ENCODE measurements around the gene RAD51D.
"Not testable (repeated sequence)": the region's sequence is repeated elsewhere in the genome, so short reads cannot be mapped to it uniquely, and the experiment has no call there.

Gene RAD51D

GRCh38 chr17:35127751-35128514 lies 8.3 kb upstream of the RAD51D start:
- no peak for TF ChIP-seq ZNF274 (IDR thresholded peaks at IDR 0.05; ENCODE audit: low read depth, low read length)
- H3K4me3 ChIP-seq (ENCODE audit: low read length) = no peak overlapping the region

- TF ChIP-seq ZNF274 (IDR thresholded peaks at IDR 0.05; ENCODE audit: low read depth, low read length) = no peak
- no peak within 1 kb of the TSS for H3K4me3 ChIP-seq (ENCODE audit: low read length)
Measured at GRCh38 chr17:35121315-35121714, 1.7 kb upstream of the RAD51D start, which contains the start of gene FNDC8. Gene FNDC8, plus strand, starts transcription at chr17:35121615. Its CDS starts 79 bp downstream, at chr17:35121694.

- H3K4me3 ChIP-seq (ENCODE audit: low read length) = peak overlapping the region; percentile 78; the same call in 1 of the 2 replicates
- no peak for TF ChIP-seq ZNF274 (IDR thresholded peaks at IDR 0.05; ENCODE audit: low read depth, low read length)
Measured at GRCh38 chr17:35117984-35118383, 1.7 kb downstream of the RAD51D start.

GRCh38 chr17:35116845-35117244 lies 2.8 kb downstream of the RAD51D start:
- H3K4me3 ChIP-seq (ENCODE audit: low read length) = no peak overlapping the region
- no peak for TF ChIP-seq ZNF274 (IDR thresholded peaks at IDR 0.05; ENCODE audit: low read depth, low read length)

- H3K4me3 ChIP-seq (ENCODE audit: low read length) = not testable (repeated sequence)
Measured at GRCh38 chr17:35110791-35111190, 8.9 kb downstream of the RAD51D start.

GRCh38 chr17:35104844-35105450 lies 14.7 kb downstream of the RAD51D start:
- no peak overlapping the region for H3K4me3 ChIP-seq (ENCODE audit: low read length)
- no peak for TF ChIP-seq ZNF274 (IDR thresholded peaks at IDR 0.05; ENCODE audit: low read depth, low read length)

- no peak for TF ChIP-seq ZNF274 (IDR thresholded peaks at IDR 0.05; ENCODE audit: low read depth, low read length)
- no peak overlapping the region for H3K4me3 ChIP-seq (ENCODE audit: low read length)
Measured at GRCh38 chr17:35103271-35103670, 16.4 kb downstream of the RAD51D start.

- no peak overlapping the region for H3K4me3 ChIP-seq (ENCODE audit: low read length)
- TF ChIP-seq ZNF274 (IDR thresholded peaks at IDR 0.05; ENCODE audit: low read depth, low read length) = no peak
Measured at GRCh38 chr17:35101725-35102124, 17.9 kb downstream of the RAD51D start.

GRCh38 chr17:35101036-35101435 lies 18.6 kb downstream of the RAD51D start:
- H3K4me3 ChIP-seq (ENCODE audit: low read length) = no peak overlapping the region
- TF ChIP-seq ZNF274 (IDR thresholded peaks at IDR 0.05; ENCODE audit: low read depth, low read length) = no peak

- no peak for TF ChIP-seq ZNF274 (IDR thresholded peaks at IDR 0.05; ENCODE audit: low read depth, low read length)
- H3K4me3 ChIP-seq (ENCODE audit: low read length) = no peak overlapping the region
Measured at GRCh38 chr17:35099908-35100307, 19.8 kb downstream of the RAD51D start.

GRCh38 chr17:35097776-35098175 lies 21.9 kb downstream of the RAD51D start:
- no peak for TF ChIP-seq ZNF274 (IDR thresholded peaks at IDR 0.05; ENCODE audit: low read depth, low read length)
- H3K4me3 ChIP-seq (ENCODE audit: low read length) = no peak overlapping the region

- TF ChIP-seq ZNF274 (IDR thresholded peaks at IDR 0.05; ENCODE audit: low read depth, low read length) = no peak
Measured at GRCh38 chr17:35095741-35096140, 23.9 kb downstream of the RAD51D start.

GRCh38 chr17:35094902-35095301 lies 24.8 kb downstream of the RAD51D start:
- TF ChIP-seq ZNF274 (IDR thresholded peaks at IDR 0.05; ENCODE audit: low read depth, low read length) = no peak
- H3K4me3 ChIP-seq (ENCODE audit: low read length) = no peak overlapping the region

More at GRCh38 chr17:35095741-35096140, 23.9 kb downstream of the RAD51D start:
- H3K4me3 ChIP-seq (ENCODE audit: low read length) = no peak overlapping the region

- H3K4me3 ChIP-seq (ENCODE audit: low read length) = not testable (repeated sequence)
Measured at GRCh38 chr17:35090707-35091106, 29.0 kb downstream of the RAD51D start.

GRCh38 chr17:35089586-35090296 lies 29.9 kb downstream of the RAD51D start:
- H3K4me3 ChIP-seq (ENCODE audit: low read length) = peak overlapping the region; percentile 36; the same call in 1 of the 2 replicates
- TF ChIP-seq ZNF274 (IDR thresholded peaks at IDR 0.05; ENCODE audit: low read depth, low read length) = no peak

Data from GM08714 (cell line).